Naive thymus-derived CD8-positive, alpha-beta T cell (primary cell): Measurements from ENCODE around the gene LIMD2. TPM values are rescaled to one million over a fixed set of nuclear protein-coding genes. Genes with fewer than 3 reads are reported as not detected.

Experiments used
- ATAC-seq, 2 donors: fragments of 150-1000 bp; cut with Tn5 transposase in 1 of 2; sonication (Bioruptor Pico), chemical (Tn5 transposase) in 1 of 2; 1 replicate in 1 of 2; 2 replicates in 1 of 2; pipeline ENCODE4 v1.10.0; 2021; ENCODE audit warnings: mild to moderate bottlenecking in 2 of 2, moderate library complexity in 2 of 2
- POLR2A ChIA-PET: fragments of 350-600 bp; sonication (Branson Sonifier 250); formaldehyde crosslinking; loops from one replicate; lab custom pipeline; 2021; ENCODE audit warnings: antibody characterized with exemption; lab: Charles Lee
- DNase-seq, 10 donors: peaks; one replicate each; pipeline versions ENCODE4 v3.0.0 to v3.0.0-alpha.2; 2020 to 2022
- H3K27ac Mint-ChIP-seq, 10 donors: one replicate each; pipeline ENCODE4 v1.8.0; 2020 to 2022; ENCODE audit warnings: mild to moderate bottlenecking in 10 of 10, mixed read lengths in 10 of 10, moderate library complexity in 4 of 10, inconsistent platforms in 1 of 10
- H3K27me3 Mint-ChIP-seq, 5 donors: one replicate each; pipeline ENCODE4 v1.8.0; 2021 to 2022; ENCODE audit warnings: mixed read lengths in 5 of 5
- H3K36me3 Mint-ChIP-seq, 3 donors: one replicate each; pipeline ENCODE4 v1.8.0; 2020 to 2022; ENCODE audit warnings: mixed read lengths in 3 of 3, mild to moderate bottlenecking in 2 of 3, inconsistent platforms in 1 of 3
- H3K4me1 Mint-ChIP-seq, 4 donors: one replicate each; pipeline ENCODE4 v1.8.0; 2021 to 2022; ENCODE audit warnings: mixed read lengths in 4 of 4
- H3K4me3 Mint-ChIP-seq, 10 donors: one replicate each; pipeline ENCODE4 v1.8.0; 2020 to 2022; ENCODE audit warnings: mild to moderate bottlenecking in 10 of 10, mixed read lengths in 10 of 10, moderate library complexity in 6 of 10, inconsistent platforms in 1 of 10
- H3K9me3 Mint-ChIP-seq, 9 donors: one replicate each; pipeline ENCODE4 v1.8.0; 2020 to 2022; ENCODE audit warnings: mixed read lengths in 9 of 9, mild to moderate bottlenecking in 3 of 9, inconsistent platforms in 1 of 9, moderate library complexity in 1 of 9
- polyA plus RNA-seq, 3 donors: library from polyadenylated mRNA; unstranded; fragments of 300-500 nt; fragmentation: Illumina TruSeq; gene quantifications; one replicate each; pipeline ENCODE4 v1.2.3, GENCODE V29; 2021
- total RNA-seq, 8 experiments: library from RNA in 2 of 8; stranded (reverse) in 2 of 8; gene quantifications; one replicate each; pipeline ENCODE4 v1.2.3 and lab custom pipeline; 2021 to 2026

Gene LIMD2
- total and polyA plus RNA-seq, 5 experiments from 2014 or later = 390 to 980 (median 700) TPM

DNA sequence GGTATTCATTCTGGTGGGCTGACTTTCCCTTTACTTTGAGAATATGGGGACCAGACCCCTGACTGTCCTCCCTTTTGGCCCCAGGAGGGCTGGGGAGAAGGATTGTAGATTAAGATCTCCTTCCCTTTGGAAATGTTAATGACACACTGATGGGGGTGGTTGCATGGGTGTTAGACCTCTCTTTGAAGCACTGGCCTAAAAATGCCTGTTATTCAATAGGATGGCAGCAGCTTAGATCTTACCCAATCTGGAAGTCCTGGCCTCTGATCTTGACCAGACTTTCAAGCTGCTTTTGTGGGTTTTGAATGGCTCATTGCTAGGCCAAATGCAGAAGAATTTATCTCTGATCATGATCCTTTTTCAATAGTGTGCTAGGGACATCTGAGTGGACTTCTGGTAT lies 52.0 kb downstream of the LIMD2 start:
- POLR2A ChIA-PET = no interaction called here
- H3K27me3 Mint-ChIP-seq = no peaks in the 10 kb centered on the region
- H3K9me3 Mint-ChIP-seq = no peaks in the 10 kb centered on the region
- ATAC-seq (no peak), DNase-seq (no peak)
- H3K36me3 Mint-ChIP-seq = peaks cover 0 to 76% (median 24%) of the 10 kb centered on the region in 3 donors
- peak overlapping the region in 2 of 10 donors; percentile 28 to 29 for H3K27ac Mint-ChIP-seq
- no peak overlapping the region for H3K4me3 Mint-ChIP-seq
- H3K4me1 Mint-ChIP-seq = peaks cover 9 to 49% (median 17%) of the 10 kb centered on the region in 4 donors

DNA sequence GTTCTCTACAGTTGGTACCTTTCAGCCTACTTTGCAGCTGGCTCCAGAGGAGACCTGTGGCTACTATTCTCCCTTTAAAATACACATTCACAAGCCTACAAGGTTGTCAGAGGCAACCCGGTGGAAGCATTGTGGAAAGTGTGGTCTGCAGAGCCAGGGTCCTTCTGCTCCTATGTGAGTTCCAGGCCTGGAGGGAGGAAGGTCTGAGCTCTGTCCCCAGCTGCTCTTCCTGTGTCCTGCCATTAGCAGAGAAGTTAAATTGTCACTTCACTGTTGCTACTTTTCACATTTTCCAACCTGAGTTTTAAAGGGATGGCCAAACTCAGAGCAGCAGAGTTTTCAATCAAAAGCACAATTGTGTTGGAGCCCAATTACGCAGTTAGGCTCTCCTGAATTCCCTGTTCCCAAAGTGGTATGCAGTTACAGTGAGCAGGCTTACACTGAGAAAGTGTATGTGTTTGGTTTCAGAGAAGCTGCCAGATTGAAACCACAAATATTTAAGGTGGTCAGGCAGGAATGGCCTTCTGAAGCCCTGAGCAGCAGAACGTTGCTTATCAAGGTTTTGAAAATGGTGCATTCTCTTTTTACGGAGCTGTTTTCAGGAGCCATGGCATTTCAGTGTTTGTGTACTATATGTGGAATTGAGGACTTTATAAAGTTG lies 52.7 kb downstream of the LIMD2 start:
- POLR2A ChIA-PET = no interaction called here

DNA sequence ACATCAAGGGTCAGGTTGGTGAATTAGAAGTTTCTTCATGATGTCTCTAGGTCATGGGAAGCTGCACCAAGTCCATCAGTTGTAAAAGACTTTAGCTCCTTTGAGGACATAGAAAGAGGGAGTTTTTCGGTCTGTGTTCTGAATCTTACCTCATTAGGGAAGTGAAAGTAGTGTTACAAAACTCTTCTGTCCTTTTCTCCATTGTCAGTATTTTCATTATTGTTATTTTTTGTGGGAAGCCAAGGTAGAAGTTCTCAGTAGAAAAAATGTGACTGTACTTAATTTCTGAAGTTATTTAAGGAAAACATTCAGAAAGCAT lies 53.5 kb downstream of the LIMD2 start:
- peaks cover 0 to 67% (median 20%) of the 10 kb centered on the region in 3 donors for H3K36me3 Mint-ChIP-seq
- H3K4me1 Mint-ChIP-seq = peaks cover 6 to 54% (median 19%) of the 10 kb centered on the region in 4 donors
- H3K9me3 Mint-ChIP-seq = no peaks in the 10 kb centered on the region
- peak overlapping the region in 3 of 10 donors; percentile 4 to 84 (median 37) for H3K27ac Mint-ChIP-seq
- ATAC-seq (no peak), DNase-seq (no peak)
- no peaks in the 10 kb centered on the region for H3K27me3 Mint-ChIP-seq
- peak overlapping the region in 1 of 10 donors; percentile 13 for H3K4me3 Mint-ChIP-seq
- POLR2A ChIA-PET = no interaction called here

More for the DNA sequence above, 52.7 kb downstream of the LIMD2 start:
- no peak overlapping the region for H3K4me3 Mint-ChIP-seq
- H3K27ac Mint-ChIP-seq = no peak overlapping the region
- H3K4me1 Mint-ChIP-seq = peaks cover 8 to 49% (median 17%) of the 10 kb centered on the region in 4 donors
- ATAC-seq = no peak
- no peak for DNase-seq
- H3K36me3 Mint-ChIP-seq = peaks cover 0 to 68% (median 20%) of the 10 kb centered on the region in 3 donors
- no peaks in the 10 kb centered on the region for H3K9me3 Mint-ChIP-seq
- no peaks in the 10 kb centered on the region for H3K27me3 Mint-ChIP-seq

Other genes starting within 250 kb of the LIMD2 start
- 1 to 10 TPM; 1.2 to 1.9 TPM for gene ACE, start 223.1 kb downstream of the LIMD2 start, total RNA-seq
- under 1 TPM in 1 of 3 donors, not detected in 2; 0.15 TPM for gene ACE, start 223.1 kb downstream of the LIMD2 start, polyA plus RNA-seq
- gene KCNH6, start 176.8 kb downstream of the LIMD2 start, total RNA-seq = not detected
- gene KCNH6, start 176.8 kb downstream of the LIMD2 start, polyA plus RNA-seq = not detected
- 10 to 100 TPM; 70.4 to 76.0 TPM for gene DCAF7, start 149.6 kb downstream of the LIMD2 start, total RNA-seq
- gene DCAF7, start 149.6 kb downstream of the LIMD2 start, polyA plus RNA-seq = 10 to 100 TPM; 57.8 to 77.5 (median 75.6) TPM
- gene TACO1, start 99.2 kb downstream of the LIMD2 start, total RNA-seq = 10 to 100 TPM; 15.5 to 16.6 TPM
- 10 to 100 TPM; 11.3 to 18.3 (median 17.5) TPM for gene TACO1, start 99.2 kb downstream of the LIMD2 start, polyA plus RNA-seq
- 10 to 100 TPM; 77.5 to 82.8 TPM for gene MAP3K3, start 77.7 kb downstream of the LIMD2 start, total RNA-seq
- gene MAP3K3, start 77.7 kb downstream of the LIMD2 start, polyA plus RNA-seq = 10 to 100 TPM; 23.8 to 47.4 (median 24.7) TPM
- 10 to 100 TPM; 57.0 to 57.1 TPM for gene STRADA, start 41.7 kb upstream of the LIMD2 start, total RNA-seq
- 10 to 100 TPM; 17.8 to 24.5 (median 23.6) TPM for gene STRADA, start 41.7 kb upstream of the LIMD2 start, polyA plus RNA-seq
- 10 to 100 TPM; 29.5 to 34.9 TPM for gene CCDC47, start 73.5 kb upstream of the LIMD2 start, total RNA-seq
- 10 to 100 TPM; 21.8 to 34.8 (median 26.0) TPM for gene CCDC47, start 73.5 kb upstream of the LIMD2 start, polyA plus RNA-seq
- 100 to 1,000 TPM; 169 to 175 TPM for gene DDX42, start 74.0 kb upstream of the LIMD2 start, total RNA-seq
- gene DDX42, start 74.0 kb upstream of the LIMD2 start, polyA plus RNA-seq = 10 to 100 TPM in 2 of 3 donors, 1 to 10 TPM in 1; 8.9 to 18.5 (median 13.2) TPM
- 100 to 1,000 TPM; 139 to 143 TPM for gene PSMC5, start 127.3 kb upstream of the LIMD2 start, total RNA-seq
- gene PSMC5, start 127.3 kb upstream of the LIMD2 start, polyA plus RNA-seq = 100 to 1,000 TPM; 173 to 214 (median 191) TPM
- 10 to 100 TPM; 71.9 to 75.7 TPM for gene FTSJ3, start 127.5 kb upstream of the LIMD2 start, total RNA-seq
- gene FTSJ3, start 127.5 kb upstream of the LIMD2 start, polyA plus RNA-seq = 10 to 100 TPM; 16.8 to 43.1 (median 24.0) TPM
- gene SMARCD2, start 142.6 kb upstream of the LIMD2 start, total RNA-seq = 100 to 1,000 TPM; 105 to 110 TPM
- gene SMARCD2, start 142.6 kb upstream of the LIMD2 start, polyA plus RNA-seq = 100 to 1,000 TPM in 1 of 3 donors, 10 to 100 TPM in 2; 65.9 to 112 (median 91.5) TPM
- gene CSH2, start 173.6 kb upstream of the LIMD2 start, total RNA-seq = not detected
- gene CSH2, start 173.6 kb upstream of the LIMD2 start, polyA plus RNA-seq = not detected
- gene GH2, start 181.8 kb upstream of the LIMD2 start, total RNA-seq = not detected
- gene GH2, start 181.8 kb upstream of the LIMD2 start, polyA plus RNA-seq = not detected
- not detected for gene CSH1, start 196.4 kb upstream of the LIMD2 start, total RNA-seq
- gene CSH1, start 196.4 kb upstream of the LIMD2 start, polyA plus RNA-seq = not detected
- gene CSHL1, start 211.1 kb upstream of the LIMD2 start, total RNA-seq = not detected
- gene CSHL1, start 211.1 kb upstream of the LIMD2 start, polyA plus RNA-seq = not detected
- gene GH1, start 218.7 kb upstream of the LIMD2 start, total RNA-seq = not detected
- not detected for gene GH1, start 218.7 kb upstream of the LIMD2 start, polyA plus RNA-seq
- gene CD79B, start 232.2 kb upstream of the LIMD2 start, total RNA-seq = 10 to 100 TPM; 40.0 to 42.8 TPM
- 10 to 100 TPM; 14.5 to 21.9 (median 21.3) TPM for gene CD79B, start 232.2 kb upstream of the LIMD2 start, polyA plus RNA-seq